IMR-90 (cell line): ENCODE results near the gene TM7SF2. TPM values are rescaled to one million over a fixed set of nuclear protein-coding genes. Genes with fewer than 3 reads are reported as not detected.

Experiments used
- ATAC-seq: fragments of 200-7000 bp; cut with Tn5 transposase; 2 replicates; pipeline ENCODE4 v1.9.1; 2020; ENCODE audit warnings: low read depth, mild to moderate bottlenecking, moderate library complexity
- BruUV-seq: library from RNA; stranded (reverse); fragments of 400-500 nt; replicated peaks from 2 replicates; lab custom pipeline; 2021; lab: Mats Ljungman, UMichigan
- CTCF ChIA-PET: fragments of 300-600 bp; formaldehyde crosslinking; extraction: SDS; loops from one replicate; lab custom pipeline; 2021; ENCODE audit warnings: antibody characterized with exemption; lab: Yijun Ruan, JAX
- POLR2A ChIA-PET: fragments of 300-600 bp; sonication (Branson Sonifier 250); formaldehyde crosslinking; loops from one replicate; lab custom pipeline; 2022; ENCODE audit warnings: antibody characterized with exemption; ENCODE audit not compliant: unreplicated experiment; lab: Charles Lee
- DNase-seq: peaks from one replicate; pipeline ENCODE4 v3.0.0; 2013
- H2AFZ ChIP-seq: replicated peaks from 2 replicates; pipeline ENCODE3; 2013; ENCODE audit warnings: low read length, mild to moderate bottlenecking; ENCODE audit not compliant: poor library complexity
- H2AK5ac ChIP-seq: 2 replicates; pipeline ENCODE4 v1.6.1; 2013; ENCODE audit warnings: low read depth, low read length, inconsistent platforms
- H2AK9ac ChIP-seq: replicated peaks from 2 replicates; pipeline ENCODE3; 2013; ENCODE audit warnings: mild to moderate bottlenecking, low read depth, low read length, moderate library complexity; ENCODE audit not compliant: poor library complexity
- H2BK120ac ChIP-seq: 2 replicates; pipeline ENCODE4 v1.6.1; 2013; ENCODE audit warnings: low read depth, low read length, inconsistent platforms
- H2BK15ac ChIP-seq: 3 replicates; pipeline ENCODE4 v1.6.1; 2013; ENCODE audit warnings: low read depth, low read length, inconsistent platforms
- H2BK20ac ChIP-seq: 2 replicates; pipeline ENCODE4 v1.6.1; 2013; ENCODE audit warnings: low read depth, mild to moderate bottlenecking, inconsistent platforms, low read length, moderate library complexity
- H2BK5ac ChIP-seq: 2 replicates; pipeline ENCODE4 v1.6.1; 2013; ENCODE audit warnings: mild to moderate bottlenecking, low read depth, low read length, inconsistent platforms; ENCODE audit not compliant: poor library complexity, severe bottlenecking
- H3K14ac ChIP-seq: replicated peaks from 2 replicates; pipeline ENCODE4 v1.6.1; 2013; ENCODE audit warnings: low read depth, low read length, inconsistent platforms
- H3K18ac ChIP-seq: 2 replicates; pipeline ENCODE4 v1.6.1; 2013; ENCODE audit warnings: low read depth, low read length, control low read depth
- H3K23ac ChIP-seq: 2 replicates; pipeline ENCODE4 v1.6.1; 2013; ENCODE audit warnings: low read depth, low read length, inconsistent platforms
- H3K27ac ChIP-seq: 2 replicates; pipeline ENCODE4 v1.5.1; 2013; ENCODE audit warnings: mild to moderate bottlenecking, control low read depth, low read length; ENCODE audit not compliant: insufficient read depth
- H3K27me3 ChIP-seq: 2 replicates; pipeline ENCODE4 v1.6.1; 2013; ENCODE audit warnings: low read length; ENCODE audit not compliant: control insufficient read depth, insufficient read depth
- H3K36me3 ChIP-seq: 2 replicates; pipeline ENCODE4 v1.6.1; 2013; ENCODE audit warnings: low read length, mixed read lengths; ENCODE audit not compliant: control insufficient read depth, insufficient read depth
- H3K4ac ChIP-seq: 2 replicates; pipeline ENCODE4 v1.6.1; 2013; ENCODE audit warnings: low read depth, low read length, inconsistent platforms
- H3K4me1 ChIP-seq: 2 replicates; pipeline ENCODE4 v1.6.1; 2013; ENCODE audit warnings: low read length, mixed read lengths; ENCODE audit not compliant: control insufficient read depth, insufficient read depth
- H3K4me2 ChIP-seq: 2 replicates; pipeline ENCODE4 v1.6.1; 2013; ENCODE audit warnings: low read depth, mild to moderate bottlenecking, control low read depth, low read length, moderate library complexity
- H3K4me3 ChIP-seq: 2 replicates; pipeline ENCODE4 v1.5.1; 2013; ENCODE audit warnings: low read depth, mild to moderate bottlenecking, control low read depth, low read length, moderate library complexity; ENCODE audit not compliant: insufficient read depth
- H3K56ac ChIP-seq: 2 replicates; pipeline ENCODE4 v1.6.1; 2013; ENCODE audit warnings: low read length, inconsistent platforms; ENCODE audit not compliant: insufficient read depth; ENCODE audit errors: extremely low read depth
- H3K79me1 ChIP-seq, 2 experiments: 2 replicates each; pipeline ENCODE4 v1.6.1; 2013; ENCODE audit warnings: low read length in 2 of 2, inconsistent platforms in 1 of 2, low read depth in 1 of 2
- H3K9ac ChIP-seq: 2 replicates; pipeline ENCODE4 v1.6.1; 2013; ENCODE audit warnings: low read depth, low read length, control low read depth
- H3K9me1 ChIP-seq: 2 replicates; pipeline ENCODE4 v1.6.1; 2013; ENCODE audit warnings: low read length, inconsistent platforms; ENCODE audit not compliant: insufficient read depth
- H3K9me3 ChIP-seq: 2 replicates; pipeline ENCODE4 v1.6.1; 2013; ENCODE audit warnings: low read length; ENCODE audit not compliant: control insufficient read depth, insufficient read depth
- H4K20me1 ChIP-seq: 2 replicates; pipeline ENCODE4 v1.6.1; 2013; ENCODE audit warnings: low read length, inconsistent platforms; ENCODE audit not compliant: insufficient read depth
- H4K5ac ChIP-seq: 2 replicates; pipeline ENCODE4 v1.6.1; 2013; ENCODE audit warnings: mild to moderate bottlenecking, low read depth, low read length, control low read depth
- H4K8ac ChIP-seq, 2 experiments: 2 replicates each; pipeline ENCODE4 v1.6.1; 2013; ENCODE audit warnings: low read depth in 2 of 2, low read length in 2 of 2, control low read depth in 1 of 2, inconsistent platforms in 1 of 2
- H4K91ac ChIP-seq: 2 replicates; pipeline ENCODE4 v1.6.1; 2013; ENCODE audit warnings: low read depth, low read length, inconsistent platforms; ENCODE audit not compliant: insufficient read depth
- BHLHE40 ChIP-seq: fragments of 150-350 bp; IDR thresholded peaks from 2 replicates; pipeline ENCODE4 v1.6.1; 2016; ENCODE audit warnings: mild to moderate bottlenecking, low read depth, low read length
- CHD1 ChIP-seq: IDR thresholded peaks from 2 replicates; pipeline ENCODE4 v1.6.1; 2012; ENCODE audit warnings: low read depth, low read length, improper control_type of control experiment
- CTCF ChIP-seq: conservative IDR thresholded peaks from 2 replicates; pipeline ENCODE4 v1.5.1; 2012; ENCODE audit warnings: mild to moderate bottlenecking, low read depth, low read length, improper control_type of control experiment
- ELK1 ChIP-seq: fragments of 150-350 bp; IDR thresholded peaks from 2 replicates; pipeline ENCODE4 v1.6.1; 2016; ENCODE audit warnings: low read depth, mild to moderate bottlenecking, low read length, moderate library complexity, borderline replicate concordance
- FOS ChIP-seq: fragments of 150-350 bp; IDR thresholded peaks from 2 replicates; pipeline ENCODE4 v1.6.1; 2016; ENCODE audit warnings: low read depth, low read length
- MAZ ChIP-seq: IDR thresholded peaks from 2 replicates; pipeline ENCODE4 v1.6.1; 2012; ENCODE audit warnings: low read depth, mild to moderate bottlenecking, low read length, improper control_type of control experiment, moderate library complexity, borderline replicate concordance
- SMC3 ChIP-seq: fragments of 150-350 bp; IDR thresholded peaks from 2 replicates; pipeline ENCODE4 v1.6.1; 2016; ENCODE audit warnings: low read depth, mild to moderate bottlenecking, antibody characterized with exemption, low read length, moderate library complexity
- USF2 ChIP-seq: fragments of 150-350 bp; IDR thresholded peaks from 2 replicates; pipeline ENCODE4 v1.6.1; 2017; ENCODE audit warnings: mild to moderate bottlenecking, antibody characterized with exemption, low read length, low read depth
- WGBS, 2 experiments: methylation state at CpG; one replicate each; pipeline versions ENCODE4 v1.1.5 to v1.1.7; 2013; ENCODE audit warnings: missing lambda C conversion rate in 2 of 2; ENCODE audit not compliant: insufficient read length in 1 of 2; ENCODE audit errors: extremely low coverage in 2 of 2; 5-methylcytosine and 5-hydroxymethylcytosine counted together
- dilution Hi-C: fragments of 300-500 bp; cut with HindIII; formaldehyde crosslinking; loops from one replicate; pipeline ENCODE4 v1.14.3; 2018; ENCODE audit warnings: low sequenced_read_pairs; ENCODE audit not compliant: unreplicated experiment
- in situ Hi-C: fragments of 300-500 bp; cut with MboI; formaldehyde crosslinking; loops from 3 replicates; pipeline ENCODE4 v1.14.3; 2019; ENCODE audit warnings: low sequenced_read_pairs, inconsistent platforms, mixed read lengths
- intact Hi-C: fragments of 100-400 bp; cut with micrococcal nuclease; formaldehyde crosslinking; loops from 2 replicates; pipeline ENCODE4 v1.10.0; 2022
- polyA plus RNA-seq, 3 experiments: library from polyadenylated mRNA; depleted of rRNA; stranded (reverse); fragments of >200 nt; gene quantifications; 2 replicates each; pipeline ENCODE4 v1.2.3, GENCODE V29; 2012; ENCODE audit warnings: low replicate concordance in 1 of 3
- total RNA-seq: library from RNA; depleted of rRNA; stranded (reverse); fragments of >200 nt; gene quantifications from 2 replicates; pipeline ENCODE4 v1.2.3, GENCODE V29; 2012

The TM7SF2 gene
- total and polyA plus RNA-seq, 2 of the 4 experiments (the other 2 are of a cell fraction), result 5.7 to 7.6 TPM

GRCh38 chr11:65134240-65134951 lies 22.7 kb downstream of the TM7SF2 start, which contains the start of gene SYVN1 (continued):
- TF ChIP-seq CHD1 (peak; percentile 89; the same call in 1 of the 2 replicates), BHLHE40 (peak; percentile 92)

GRCh38 chr11:65134952-65135632 lies 23.4 kb downstream of the TM7SF2 start:
- Histone ChIP-seq H3K27ac (peak overlapping the region; percentile 99), H3K27me3 (no peaks in the 10 kb centered on the region), H3K4me1 (peaks cover 6% of the 10 kb centered on the region; the same call in 1 of the 2 replicates), H4K5ac (peak overlapping the region; percentile 56), H3K9me3 (no peaks in the 10 kb centered on the region), H3K4me3 (peak overlapping the region; percentile 63), H2BK15ac (peak overlapping the region; percentile 100; the same call in 2 of the 3 replicates), H2AK9ac (peak overlapping the region; percentile 98), H3K36me3 (peaks cover 27% of the 10 kb centered on the region), H3K14ac (peak overlapping the region; percentile 100), H3K18ac (peak overlapping the region; percentile 5), H3K23ac (peak overlapping the region; percentile 95; the same call in 1 of the 2 replicates), H3K9me1 (peaks cover 21% of the 10 kb centered on the region), H2BK120ac (peak overlapping the region; percentile 98), H4K20me1 (peaks cover 28% of the 10 kb centered on the region), H3K4ac (peak overlapping the region; percentile 100), H3K9ac (peak overlapping the region; percentile 99), H2AFZ (peak overlapping the region; percentile 99), H3K79me1 (peaks cover 18 to 43% of the 10 kb centered on the region in 2 experiments), H4K8ac (peak overlapping the region; percentile 98 to 99), H4K91ac (peak overlapping the region; percentile 100), H2BK5ac (peak overlapping the region; percentile 98), H2BK20ac (peak overlapping the region; percentile 53; the same call in 1 of the 2 replicates), H3K4me2 (peak overlapping the region; percentile 83), H2AK5ac (peak overlapping the region; percentile 99), H3K56ac (peak overlapping the region; percentile 96)
- dilution Hi-C loops, result no loop called here
- in situ Hi-C loops, result no loop called here
- WGBS, 2 experiments, result 1% methylated on average over 11 of the region's 24 CpGs; no CpG with 5 or more reads in 1 of the 2 experiments
- ATAC-seq (peak; percentile 89), DNase-seq (peak; percentile 97)
- BruUV-seq, result no TSS peak
- ChIA-PET POLR2A (no interaction called here), CTCF (interaction anchor here (0.6 kb wide), 2 partner anchors 12 to 290 kb away, joined by 4 to 5 read pairs; no protein-coding TSS in a partner anchor)
- intact Hi-C loops, result no loop called here
- TF ChIP-seq FOS (no peak), USF2 (peak; percentile 38; the same call in 1 of the 2 replicates), MAZ (peak; percentile 46; the same call in 1 of the 2 replicates), CTCF (no peak), CHD1 (0 out of 2 replicates have a peak, but pooled peaks have one; percentile 89), SMC3 (no peak), ELK1 (no peak)
